GM20431 (cell line): ENCODE data around the gene TTBK1.

Experiments used
- in situ Hi-C: fragments of 300-500 bp; cut with MseI, MboI; formaldehyde crosslinking; loops from one replicate; pipeline ENCODE4 v1.15.0; 2020; ENCODE audit warnings: low sequenced_read_pairs; ENCODE audit not compliant: unreplicated experiment

The TTBK1 gene

DNA sequence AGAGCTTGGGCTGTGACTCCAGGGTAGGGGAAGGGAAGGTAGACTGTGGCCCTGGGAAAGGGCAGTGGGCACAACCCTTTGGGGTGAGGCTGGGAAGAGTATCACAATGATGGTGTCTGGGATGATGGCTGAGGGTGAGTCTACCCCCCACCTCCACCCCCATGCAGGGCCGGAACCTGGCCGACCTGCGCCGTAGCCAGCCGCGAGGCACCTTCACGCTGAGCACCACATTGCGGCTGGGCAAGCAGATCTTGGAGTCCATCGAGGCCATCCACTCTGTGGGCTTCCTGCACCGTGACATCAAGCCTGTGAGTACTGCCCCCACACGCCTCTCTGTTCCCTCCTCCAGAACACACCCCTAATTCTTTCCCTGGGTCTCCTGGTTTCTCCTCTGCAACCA, 10.1 kb downstream of the TTBK1 start:
- in situ Hi-C loops = no loop called here

DNA sequence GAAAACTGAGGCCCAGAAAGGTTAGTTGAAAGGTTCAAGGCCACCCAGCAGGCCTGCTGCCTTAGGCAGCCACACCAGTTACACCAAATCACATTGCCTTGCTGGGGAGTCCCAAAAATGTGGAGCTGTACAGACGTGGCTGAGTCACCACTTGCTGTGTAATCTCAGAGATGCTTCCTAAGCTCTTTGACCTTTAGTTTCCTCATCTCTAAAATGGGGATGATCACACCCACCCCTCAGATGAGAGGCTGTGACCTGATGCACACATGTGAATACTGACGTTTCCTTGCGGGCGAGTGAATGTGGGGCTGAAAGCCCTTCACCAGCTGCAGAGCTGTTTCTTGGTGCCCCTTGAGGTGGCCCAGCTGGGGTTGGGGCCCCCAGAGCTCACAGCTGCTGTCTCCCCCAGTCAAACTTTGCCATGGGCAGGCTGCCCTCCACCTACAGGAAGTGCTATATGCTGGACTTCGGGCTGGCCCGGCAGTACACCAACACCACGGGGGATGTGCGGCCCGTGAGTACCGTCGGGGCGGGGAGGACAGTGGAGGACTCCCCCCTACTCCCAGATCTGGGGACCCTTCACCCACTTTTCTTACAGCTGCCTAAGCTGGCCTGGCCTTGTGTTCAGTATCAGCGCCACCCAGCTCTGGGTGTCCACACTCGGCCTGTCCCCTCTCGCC, 11.0 kb downstream of the TTBK1 start:
- in situ Hi-C loops = no loop called here

DNA sequence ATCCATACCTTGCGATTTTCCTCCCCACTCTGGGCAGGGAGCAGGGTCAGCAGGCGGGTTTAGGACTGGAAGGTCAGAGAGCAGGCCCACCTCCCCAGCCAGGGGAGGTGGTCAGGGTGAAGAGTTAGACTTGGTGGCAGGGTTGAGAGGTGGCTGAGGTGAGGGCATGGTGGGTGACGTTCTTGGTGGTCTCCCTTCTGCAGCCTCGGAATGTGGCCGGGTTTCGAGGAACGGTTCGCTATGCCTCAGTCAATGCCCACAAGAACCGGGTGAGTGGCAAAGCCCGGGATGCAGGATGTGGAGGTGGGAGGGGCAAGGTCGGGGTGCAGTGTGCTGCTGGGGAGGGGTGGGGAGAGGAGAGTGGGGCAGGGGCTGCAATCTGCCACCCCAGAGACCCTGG, 11.6 kb downstream of the TTBK1 start:
- in situ Hi-C loops = no loop called here

DNA sequence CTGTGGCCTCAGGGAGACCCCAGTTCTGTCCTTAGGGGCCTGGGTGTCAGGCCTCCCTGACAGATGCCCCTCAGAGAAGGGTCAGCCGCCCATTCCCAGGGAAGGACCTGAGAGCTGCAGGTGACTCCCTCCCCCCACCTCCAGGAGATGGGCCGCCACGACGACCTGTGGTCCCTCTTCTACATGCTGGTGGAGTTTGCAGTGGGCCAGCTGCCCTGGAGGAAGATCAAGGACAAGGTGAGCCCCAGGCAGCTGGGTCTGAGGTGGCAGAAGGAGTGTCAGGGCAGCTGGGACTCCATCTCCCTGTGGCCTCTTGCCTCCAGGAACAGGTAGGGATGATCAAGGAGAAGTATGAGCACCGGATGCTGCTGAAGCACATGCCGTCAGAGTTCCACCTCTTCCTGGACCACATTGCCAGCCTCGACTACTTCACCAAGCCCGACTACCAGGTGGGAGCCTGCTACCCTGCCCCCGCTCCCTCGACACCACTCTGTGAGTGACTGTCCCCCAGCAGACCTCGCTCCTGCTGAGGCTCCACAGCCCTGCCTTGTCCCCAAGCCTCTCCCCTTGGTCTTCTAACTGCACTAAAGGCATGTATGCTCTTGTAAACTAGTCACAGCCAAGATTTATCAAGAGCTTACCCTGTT, 12.2 kb downstream of the TTBK1 start:
- in situ Hi-C loops = no loop called here

DNA sequence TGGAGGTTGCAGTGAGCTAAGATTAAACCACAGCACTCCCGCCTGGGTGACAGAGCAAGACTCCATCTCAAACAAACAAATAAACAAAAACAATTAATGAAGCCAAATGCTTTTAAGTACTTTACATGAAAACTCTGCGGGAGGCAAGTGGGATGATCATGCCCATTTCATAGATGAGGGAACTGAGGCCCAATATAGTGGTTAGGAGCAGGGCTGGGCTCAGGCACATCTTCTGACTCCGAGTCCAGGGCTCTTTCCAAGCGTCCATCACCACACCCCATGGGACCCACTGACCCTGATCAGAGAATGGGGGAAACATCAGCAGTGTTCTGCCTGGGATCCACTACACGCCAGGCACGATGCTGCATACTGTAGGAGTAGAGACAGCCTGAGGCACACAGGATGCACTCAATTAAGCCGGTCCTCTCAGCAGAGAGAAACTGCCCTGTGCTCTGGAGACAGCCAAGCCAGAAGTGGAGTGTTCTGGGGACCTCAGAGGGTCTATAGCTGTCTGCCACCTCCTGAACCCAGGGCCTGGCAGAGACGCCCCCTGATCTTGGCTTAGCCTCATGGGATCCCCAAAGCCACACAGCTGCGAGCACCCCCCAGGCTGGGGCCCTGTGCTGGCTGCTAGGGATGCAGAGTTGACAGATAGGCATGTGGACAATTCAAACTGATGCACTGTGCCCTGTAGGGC, 13.5 kb downstream of the TTBK1 start:
- in situ Hi-C loops = no loop called here

DNA sequence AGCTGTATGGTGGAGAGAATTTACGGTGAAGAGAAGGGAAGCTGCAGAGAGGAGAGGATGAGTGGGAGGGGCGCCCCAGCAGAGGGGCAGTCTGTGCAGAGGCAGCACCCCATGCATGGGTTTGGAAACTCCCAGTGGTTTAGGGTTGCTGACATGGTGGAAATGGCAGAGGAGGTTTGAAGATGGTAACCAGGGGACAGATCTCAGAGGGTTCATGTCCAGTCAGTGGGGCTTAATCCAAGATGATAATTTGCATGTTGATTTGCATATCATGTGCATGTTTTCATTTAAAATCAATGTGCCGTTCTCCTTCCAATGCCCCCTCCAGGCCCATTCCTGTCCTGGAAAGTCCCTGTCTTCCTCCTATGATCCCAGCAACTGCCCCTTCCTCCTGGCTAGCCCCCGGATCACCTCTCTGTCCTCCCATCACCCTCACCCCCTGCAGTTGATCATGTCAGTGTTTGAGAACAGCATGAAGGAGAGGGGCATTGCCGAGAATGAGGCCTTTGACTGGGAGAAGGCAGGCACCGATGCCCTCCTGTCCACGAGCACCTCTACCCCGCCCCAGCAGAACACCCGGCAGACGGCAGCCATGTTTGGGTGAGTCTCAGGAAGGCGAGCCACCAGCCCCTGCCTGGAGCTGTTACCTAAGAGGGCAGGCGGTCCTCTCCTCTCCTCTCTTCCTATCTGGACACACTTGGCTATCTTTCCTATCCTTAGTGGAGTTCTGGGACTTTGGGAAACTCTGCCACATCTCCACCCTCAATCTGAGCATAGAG, 14.3 kb downstream of the TTBK1 start:
- in situ Hi-C loops = no loop called here

DNA sequence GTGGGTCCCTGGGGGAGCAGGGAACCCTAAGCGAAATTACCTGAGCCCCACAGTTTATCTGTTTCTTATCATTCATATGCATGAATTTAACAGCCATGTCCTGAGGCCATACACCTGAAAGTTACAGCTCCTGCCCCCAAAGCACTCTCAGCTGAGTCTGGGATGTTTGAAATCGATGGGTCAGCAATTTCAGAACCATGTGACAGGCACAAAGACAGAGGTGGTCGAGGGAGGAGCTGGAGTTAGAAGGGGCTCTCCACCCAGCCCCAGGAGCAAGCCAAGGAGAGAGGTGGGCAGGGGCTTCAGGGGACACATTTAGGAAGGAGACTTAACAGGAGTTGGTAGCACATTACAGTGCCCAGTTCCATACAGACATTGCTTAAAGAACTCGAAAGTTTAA, 14.9 kb downstream of the TTBK1 start:
- in situ Hi-C loops = no loop called here

DNA sequence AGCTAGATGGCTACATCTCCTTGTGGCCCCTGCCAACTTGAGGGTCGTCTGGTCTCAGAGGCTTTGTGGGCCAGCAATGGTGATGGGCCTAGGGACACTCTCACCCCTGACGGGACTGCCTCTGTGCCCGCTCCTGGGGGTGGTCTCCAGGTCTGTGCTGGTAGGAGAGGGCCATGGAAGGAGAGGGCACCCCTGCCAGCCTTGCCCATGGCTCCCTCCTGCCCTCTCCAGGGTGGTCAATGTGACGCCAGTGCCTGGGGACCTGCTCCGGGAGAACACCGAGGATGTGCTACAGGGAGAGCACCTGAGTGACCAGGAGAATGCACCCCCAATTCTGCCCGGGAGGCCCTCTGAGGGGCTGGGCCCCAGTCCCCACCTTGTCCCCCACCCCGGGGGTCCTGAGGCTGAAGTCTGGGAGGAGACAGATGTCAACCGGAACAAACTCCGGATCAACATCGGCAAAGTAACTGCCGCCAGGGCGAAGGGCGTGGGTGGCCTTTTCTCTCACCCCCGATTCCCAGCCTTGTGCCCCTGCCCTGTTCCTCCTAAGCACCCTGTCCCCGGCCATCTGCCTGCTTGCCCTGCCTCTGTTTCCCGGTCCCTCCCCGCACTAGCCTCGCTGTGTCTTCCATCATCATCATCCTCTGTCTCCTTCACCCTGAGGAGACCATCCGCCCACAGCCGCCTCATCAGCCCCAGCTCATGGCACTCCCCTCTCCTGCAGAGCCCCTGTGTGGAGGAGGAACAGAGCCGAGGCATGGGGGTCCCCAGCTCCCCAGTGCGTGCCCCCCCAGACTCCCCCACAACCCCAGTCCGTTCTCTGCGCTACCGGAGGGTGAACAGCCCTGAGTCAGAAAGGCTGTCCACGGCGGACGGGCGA, 15.8 kb downstream of the TTBK1 start:
- in situ Hi-C loops = no loop called here

DNA sequence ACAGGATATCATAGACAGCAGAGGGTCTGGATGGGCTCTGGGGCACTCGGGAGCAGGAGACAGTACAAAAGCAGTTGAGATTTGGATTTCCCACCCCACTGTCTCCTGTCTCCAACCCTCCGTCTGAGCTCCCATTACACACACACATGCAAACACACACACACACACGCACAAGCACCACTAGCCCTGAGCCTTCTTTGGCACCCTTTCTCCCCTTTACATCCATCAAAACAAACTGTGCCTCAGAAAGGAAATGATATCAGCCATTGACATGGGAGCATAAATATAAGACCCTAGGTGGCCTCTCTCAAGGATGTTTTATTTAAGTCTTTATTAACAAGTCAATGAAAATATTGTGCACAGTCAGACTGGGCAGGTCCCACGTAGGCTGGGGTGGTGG, 17.5 kb downstream of the TTBK1 start:
- in situ Hi-C loops = loop anchor here (10.0 kb wide), 1 partner anchor 144 kb away; no protein-coding TSS in a partner anchor

DNA sequence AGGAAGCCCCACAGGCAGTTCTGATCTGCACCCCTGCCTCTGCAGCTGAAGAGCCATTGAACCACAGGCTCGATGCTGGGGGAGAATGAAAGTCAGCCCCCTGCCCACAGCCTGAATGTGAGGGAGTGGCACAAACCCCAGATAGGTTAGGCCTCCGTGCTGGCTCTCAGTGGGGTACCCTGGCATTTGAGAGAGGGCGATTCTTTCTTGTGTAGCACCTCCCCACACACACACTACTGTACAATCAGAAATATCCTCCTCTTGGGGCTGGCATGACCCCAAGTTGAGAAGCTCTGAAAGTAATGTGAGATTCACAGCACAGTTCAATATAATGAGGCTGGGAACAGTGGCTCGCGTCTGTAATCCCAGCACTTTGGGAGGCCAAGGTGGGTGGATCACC, 17.9 kb downstream of the TTBK1 start:
- in situ Hi-C loops = loop anchor here (10.0 kb wide), 1 partner anchor 144 kb away; no protein-coding TSS in a partner anchor

DNA sequence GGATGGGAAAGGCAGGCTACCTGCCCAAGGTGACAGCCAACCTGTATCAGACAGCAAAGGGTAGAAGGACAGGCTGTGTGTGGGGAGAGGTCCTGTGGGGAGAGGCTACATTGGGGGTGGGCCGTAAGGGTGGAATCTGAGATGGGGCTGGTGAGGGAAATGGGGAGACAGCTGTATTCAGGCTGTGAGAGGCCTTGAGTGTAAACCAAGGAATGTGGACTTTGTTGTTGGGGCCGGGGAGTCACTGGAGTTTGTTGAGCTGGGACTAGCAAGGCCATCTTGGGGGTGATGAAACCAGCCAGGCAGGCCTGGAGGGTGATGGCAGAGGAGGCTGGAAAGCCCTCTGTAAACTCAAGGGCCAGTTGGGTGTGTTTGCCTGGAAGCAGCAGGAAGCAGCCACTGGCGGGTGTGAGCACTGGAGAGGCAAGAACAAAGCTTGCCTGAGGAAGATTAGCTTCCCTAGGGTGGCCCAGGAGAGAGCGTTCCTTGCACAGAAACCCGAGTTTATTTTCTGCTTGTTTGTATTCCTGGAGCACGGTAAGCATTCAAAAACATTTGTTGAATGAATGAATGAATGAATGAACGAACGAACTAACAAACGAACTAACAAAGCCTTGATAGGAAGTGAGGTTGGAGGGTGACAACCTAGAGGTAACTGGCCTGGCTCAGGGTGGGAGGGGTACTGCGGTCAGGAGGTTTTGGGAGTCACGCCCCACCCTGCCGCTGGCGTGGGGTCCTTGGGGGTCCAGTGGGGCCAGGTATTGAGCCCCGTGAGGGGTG, 18.9 kb downstream of the TTBK1 start:
- in situ Hi-C loops = loop anchor here (10.0 kb wide), 1 partner anchor 143 kb away; no protein-coding TSS in a partner anchor

DNA sequence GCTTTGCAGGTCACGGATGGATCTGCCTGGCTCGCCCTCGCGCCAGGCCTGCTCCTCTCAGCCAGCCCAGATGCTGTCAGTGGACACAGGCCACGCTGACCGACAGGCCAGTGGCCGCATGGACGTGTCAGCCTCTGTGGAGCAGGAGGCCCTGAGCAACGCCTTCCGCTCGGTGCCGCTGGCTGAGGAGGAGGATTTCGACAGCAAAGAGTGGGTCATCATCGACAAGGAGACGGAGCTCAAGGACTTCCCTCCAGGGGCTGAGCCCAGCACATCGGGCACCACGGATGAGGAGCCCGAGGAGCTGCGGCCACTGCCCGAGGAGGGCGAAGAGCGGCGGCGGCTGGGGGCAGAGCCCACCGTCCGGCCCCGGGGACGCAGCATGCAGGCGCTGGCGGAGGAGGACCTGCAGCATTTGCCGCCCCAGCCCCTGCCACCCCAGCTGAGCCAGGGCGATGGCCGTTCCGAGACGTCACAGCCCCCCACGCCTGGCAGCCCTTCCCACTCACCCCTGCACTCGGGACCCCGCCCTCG, 19.6 kb downstream of the TTBK1 start:
- in situ Hi-C loops = loop anchor here (10.0 kb wide), 1 partner anchor 142 kb away; no protein-coding TSS in a partner anchor

DNA sequence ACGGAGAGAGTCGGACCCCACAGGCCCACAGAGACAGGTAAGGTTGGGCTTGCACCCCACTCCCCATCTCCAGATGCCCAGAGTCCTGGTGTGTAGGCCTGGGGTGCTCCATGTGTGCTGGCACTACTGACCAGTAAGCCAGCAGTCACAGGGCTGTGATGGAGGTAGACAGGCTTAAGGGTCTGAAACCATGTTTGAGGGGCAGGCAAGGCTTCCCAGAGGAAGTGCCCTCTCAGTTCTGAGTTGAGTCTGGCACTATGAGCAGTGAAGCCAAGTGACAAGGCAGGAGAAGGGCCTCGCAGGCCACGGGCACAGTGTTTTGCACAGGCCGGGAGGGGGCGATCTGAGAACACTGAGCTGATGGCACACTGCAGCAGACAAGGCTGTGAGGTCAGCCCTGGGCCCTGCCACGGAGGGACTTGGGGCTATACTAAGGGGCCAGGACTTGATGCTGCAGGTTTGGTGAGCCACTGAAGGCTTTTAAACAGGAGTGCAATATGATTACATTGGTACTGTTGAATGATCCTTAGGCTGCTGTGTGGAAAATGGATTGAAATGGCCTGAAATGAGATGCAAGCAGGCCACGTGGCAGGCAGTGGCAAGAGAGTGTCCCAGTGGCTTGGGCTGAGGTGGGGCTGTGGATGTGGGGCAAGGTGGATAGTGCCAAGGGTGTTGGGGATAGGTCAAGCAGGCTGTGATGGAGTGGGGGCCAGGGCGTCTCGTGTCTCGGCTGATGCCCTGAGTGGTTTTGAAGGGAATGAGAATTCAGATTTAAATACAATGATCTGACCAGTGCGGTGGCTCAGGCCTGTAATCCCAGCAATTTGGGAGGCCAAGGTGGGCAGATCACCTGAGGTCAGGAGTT, 20.3 kb downstream of the TTBK1 start:
- in situ Hi-C loops = loop anchor here (10.0 kb wide), 1 partner anchor 141 kb away; no protein-coding TSS in a partner anchor

DNA sequence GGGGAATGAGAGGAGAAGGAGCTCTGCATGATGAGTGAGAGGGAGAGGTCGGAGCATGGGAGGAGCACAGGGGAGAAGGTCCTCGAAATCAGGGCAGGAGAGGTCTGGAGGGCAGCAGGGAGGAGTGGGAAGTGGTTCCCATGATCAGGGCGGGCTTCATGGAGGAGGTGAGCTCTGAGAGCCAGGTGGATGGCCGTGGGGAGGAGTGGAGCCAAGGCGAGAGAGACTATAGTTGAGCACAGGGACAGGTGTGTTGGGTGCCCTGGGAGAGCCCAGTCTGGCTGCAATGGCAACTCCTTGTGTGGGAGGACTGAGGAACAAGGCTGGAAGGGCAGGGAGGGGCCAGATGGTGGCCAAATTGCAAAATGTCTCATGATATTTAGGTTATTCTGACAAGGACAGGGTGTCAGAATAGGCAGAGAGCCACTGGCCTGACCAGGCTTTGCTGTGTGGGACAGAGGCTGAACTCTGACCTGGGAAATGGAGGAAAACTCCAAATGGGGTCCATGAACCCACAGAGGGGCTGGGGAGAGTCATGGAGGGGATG, 21.4 kb downstream of the TTBK1 start:
- in situ Hi-C loops = loop anchor here (10.0 kb wide), 1 partner anchor 140 kb away; no protein-coding TSS in a partner anchor

DNA sequence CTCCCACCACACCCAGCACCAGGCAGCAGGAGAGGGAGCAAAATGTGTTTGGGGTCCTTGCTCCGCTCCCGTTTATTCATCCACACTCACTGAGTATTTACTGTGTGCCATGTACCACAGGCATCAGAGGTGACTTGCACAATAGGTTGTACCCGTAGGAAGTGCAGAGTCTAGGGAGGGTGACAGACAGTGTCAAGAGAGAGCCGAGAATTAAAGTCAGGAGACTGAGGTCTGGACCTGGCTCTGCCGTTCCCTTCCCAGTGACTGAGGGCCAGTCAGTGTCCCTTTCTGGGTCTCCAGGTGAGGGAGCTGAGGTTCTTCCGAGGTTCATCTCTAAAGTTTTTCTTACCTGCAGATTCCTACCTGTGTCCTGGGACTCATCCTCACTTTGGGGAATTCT, 22.3 kb downstream of the TTBK1 start:
- in situ Hi-C loops = loop anchor here (10.0 kb wide), 1 partner anchor 139 kb away; no protein-coding TSS in a partner anchor

DNA sequence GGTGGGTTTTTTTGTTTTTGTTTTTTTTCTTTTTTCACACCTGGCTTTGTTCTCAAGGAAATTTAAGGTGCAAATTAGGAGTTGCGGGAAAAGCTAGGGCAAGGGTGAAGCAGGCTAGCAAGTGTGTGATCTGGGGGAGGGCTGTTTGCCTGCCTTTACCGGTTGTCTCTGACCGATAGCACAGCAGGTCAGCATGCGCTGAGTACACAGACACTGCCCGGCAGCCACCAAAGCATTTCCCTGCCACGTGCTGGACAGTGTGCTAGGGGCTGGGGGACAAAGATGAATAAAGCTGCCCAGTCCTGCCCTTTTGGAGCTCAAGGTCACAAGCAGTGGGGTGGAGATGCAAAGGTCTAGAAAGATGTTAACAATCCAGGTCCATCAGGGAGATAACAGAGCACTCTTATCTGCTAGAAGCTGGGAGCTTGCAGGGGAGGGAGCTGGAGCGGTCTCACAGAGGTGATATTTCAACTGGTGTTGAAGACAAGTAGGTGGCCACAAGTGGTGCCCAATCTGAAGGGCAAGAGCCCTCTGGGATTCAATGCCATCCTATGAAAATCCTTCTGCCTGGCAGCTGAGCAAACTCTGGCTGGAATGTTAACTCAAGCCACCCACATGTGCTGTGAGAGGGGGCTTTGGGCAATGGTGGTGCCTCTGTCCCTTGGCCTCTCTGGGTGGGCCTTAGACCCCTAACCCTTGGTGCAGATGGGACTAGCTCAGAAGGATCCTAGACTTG, 24.5 kb downstream of the TTBK1 start:
- in situ Hi-C loops = loop anchor here (10.0 kb wide), 1 partner anchor 137 kb away; no protein-coding TSS in a partner anchor
